Left ventricle myocardium inferior (tissue), 1 donor: ENCODE data around the gene ARSJ. TPM values are rescaled to one million over a fixed set of nuclear protein-coding genes. Genes with fewer than 3 reads are reported as not detected.
"Not testable (repeated sequence)": the region's sequence is repeated elsewhere in the genome, so short reads cannot be mapped to it uniquely, and the experiment has no call there.

Experiments
- DNase-seq: peaks from one replicate; pipeline ENCODE4 v3.0.0-alpha.2; 2020
- H3K27ac ChIP-seq: fragments of 200-600 bp; replicated peaks from 2 replicates; pipeline ENCODE4 v1.8.0; 2021
- H3K27me3 ChIP-seq: fragments of 200-600 bp; 2 replicates; pipeline ENCODE4 v1.8.0; 2021; ENCODE audit warnings: low read depth
- H3K36me3 ChIP-seq: fragments of 200-600 bp; 2 replicates; pipeline ENCODE4 v1.8.0; 2021
- H3K4me1 ChIP-seq: fragments of 200-600 bp; 2 replicates; pipeline ENCODE4 v1.8.0; 2021
- H3K4me3 ChIP-seq: fragments of 200-600 bp; 2 replicates; pipeline ENCODE4 v1.8.0; 2021; ENCODE audit warnings: mild to moderate bottlenecking, moderate library complexity
- H3K9me3 ChIP-seq: fragments of 200-600 bp; replicated peaks from 2 replicates; pipeline ENCODE4 v1.8.0; 2021
- intact Hi-C: fragments of 100-400 bp; cut with micrococcal nuclease; formaldehyde crosslinking; loops from one replicate; pipeline ENCODE4 v1.11.0; 2022
- total RNA-seq: library from RNA; stranded (reverse); fragmentation: NEBNext Ultra II Directional; extraction: Animal tissue kit (Norgen Biotek cat#: 25700); gene quantifications from one replicate; pipeline ENCODE4 v1.2.1, GENCODE V29; 2021
- TF ChIP-seq, protein P1 (sequence below): fragments of 200-600 bp; IDR thresholded peaks from 2 replicates; pipeline ENCODE4 v1.8.0; 2021; ENCODE audit warnings: antibody characterized with exemption, mild to moderate bottlenecking, borderline replicate concordance
- donor health status: DM: no; HTN: yes; CAD: no; lungs with severe emphysema.

The ARSJ gene
- total RNA-seq, 1 donor from 2014 or later, result 1.2 TPM

DNA sequence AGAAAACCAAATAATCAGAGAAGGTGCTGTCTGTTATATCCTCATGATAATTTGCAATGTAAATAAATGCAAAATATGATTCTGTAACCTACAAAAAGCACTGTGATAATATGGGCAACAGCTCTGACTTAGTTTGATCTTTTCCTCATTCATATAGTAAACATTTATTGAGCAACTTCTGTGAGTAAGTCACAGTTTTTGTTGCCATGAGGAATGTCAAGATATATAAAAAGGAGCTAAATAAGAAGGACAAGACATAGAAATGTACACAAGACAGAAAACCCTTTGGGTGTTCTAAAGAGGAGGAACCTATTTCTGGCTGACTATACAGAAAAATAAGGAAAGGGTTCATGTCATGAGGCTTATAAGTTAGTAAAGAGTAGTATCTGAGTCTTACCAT, 44.3 kb downstream of the ARSJ start:
- no peaks in the 10 kb centered on the region for H3K27me3 ChIP-seq
- H3K36me3 ChIP-seq, result no peaks in the 10 kb centered on the region
- H3K4me3 ChIP-seq, result no peak overlapping the region
- peaks cover 5% of the 10 kb centered on the region for H3K9me3 ChIP-seq
- TF ChIP-seq, protein P1, sequence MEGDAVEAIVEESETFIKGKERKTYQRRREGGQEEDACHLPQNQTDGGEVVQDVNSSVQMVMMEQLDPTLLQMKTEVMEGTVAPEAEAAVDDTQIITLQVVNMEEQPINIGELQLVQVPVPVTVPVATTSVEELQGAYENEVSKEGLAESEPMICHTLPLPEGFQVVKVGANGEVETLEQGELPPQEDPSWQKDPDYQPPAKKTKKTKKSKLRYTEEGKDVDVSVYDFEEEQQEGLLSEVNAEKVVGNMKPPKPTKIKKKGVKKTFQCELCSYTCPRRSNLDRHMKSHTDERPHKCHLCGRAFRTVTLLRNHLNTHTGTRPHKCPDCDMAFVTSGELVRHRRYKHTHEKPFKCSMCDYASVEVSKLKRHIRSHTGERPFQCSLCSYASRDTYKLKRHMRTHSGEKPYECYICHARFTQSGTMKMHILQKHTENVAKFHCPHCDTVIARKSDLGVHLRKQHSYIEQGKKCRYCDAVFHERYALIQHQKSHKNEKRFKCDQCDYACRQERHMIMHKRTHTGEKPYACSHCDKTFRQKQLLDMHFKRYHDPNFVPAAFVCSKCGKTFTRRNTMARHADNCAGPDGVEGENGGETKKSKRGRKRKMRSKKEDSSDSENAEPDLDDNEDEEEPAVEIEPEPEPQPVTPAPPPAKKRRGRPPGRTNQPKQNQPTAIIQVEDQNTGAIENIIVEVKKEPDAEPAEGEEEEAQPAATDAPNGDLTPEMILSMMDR, result no peak
- intact Hi-C loops, result no loop called here
- no peak for DNase-seq
- H3K27ac ChIP-seq, result no peak overlapping the region
- no peaks in the 10 kb centered on the region for H3K4me1 ChIP-seq

DNA sequence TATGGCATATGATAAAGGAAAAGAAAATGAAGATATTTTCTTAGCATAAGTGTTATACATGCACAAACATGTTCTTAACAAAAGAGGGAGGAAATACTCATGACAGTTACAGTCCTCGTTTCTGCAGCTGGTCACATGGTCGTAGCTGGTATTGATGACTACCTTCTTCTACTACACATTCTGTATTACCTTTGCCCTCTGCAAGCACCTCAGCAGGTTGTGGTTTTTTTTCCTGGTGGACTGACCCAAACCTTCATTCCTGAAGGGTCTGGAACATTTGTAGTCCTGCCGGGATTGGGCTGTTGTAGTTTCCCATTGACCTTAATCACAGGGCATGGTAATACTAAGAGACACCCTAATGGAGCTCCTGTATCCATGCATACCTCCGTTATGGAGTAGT, 54.7 kb downstream of the ARSJ start:
- H3K36me3 ChIP-seq, H3K4me1 ChIP-seq, H3K27ac ChIP-seq, intact Hi-C loops, H3K27me3 ChIP-seq, DNase-seq, H3K9me3 ChIP-seq, H3K4me3 ChIP-seq: not testable (repeated sequence)

DNA sequence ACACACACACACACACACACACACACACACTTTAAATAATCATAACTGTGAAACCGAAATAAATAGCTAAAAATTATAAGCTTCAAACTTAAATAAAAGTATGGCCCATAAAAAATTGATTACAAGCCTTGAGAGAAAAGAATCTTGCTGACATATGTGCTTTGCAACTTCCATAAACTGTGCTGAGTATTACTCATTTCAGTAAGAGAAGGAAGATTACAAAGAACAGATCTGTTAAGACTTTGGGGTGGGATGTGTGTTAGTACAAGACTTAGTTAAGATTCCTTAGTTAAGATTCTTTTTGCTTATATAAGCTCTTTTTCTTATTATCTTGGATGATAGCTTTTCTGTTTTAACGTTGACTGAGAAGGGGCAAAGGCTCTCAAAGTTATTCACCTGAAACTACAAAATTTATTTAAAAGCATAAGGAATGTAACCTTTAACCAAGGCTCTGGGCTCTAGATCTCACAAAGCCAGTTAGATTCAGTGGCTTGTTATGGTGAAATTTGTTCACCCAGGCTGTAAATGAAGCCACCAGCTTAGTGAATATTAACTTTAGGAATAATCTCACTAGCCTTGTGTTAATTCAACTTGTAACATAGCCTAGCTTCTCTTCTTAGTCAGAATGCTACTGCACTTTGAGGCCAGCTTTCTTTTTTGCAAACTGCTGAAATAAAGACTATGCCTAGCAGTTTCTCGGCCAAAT, 58.2 kb downstream of the ARSJ start:
- H3K4me3 ChIP-seq, result no peak overlapping the region
- no peaks in the 10 kb centered on the region for H3K36me3 ChIP-seq
- no peak for DNase-seq
- H3K9me3 ChIP-seq, result no peaks in the 10 kb centered on the region
- no peaks in the 10 kb centered on the region for H3K27me3 ChIP-seq
- H3K27ac ChIP-seq, result no peak overlapping the region
- no peaks in the 10 kb centered on the region for H3K4me1 ChIP-seq
- TF ChIP-seq, protein P1, result no peak
- intact Hi-C loops, result no loop called here

DNA sequence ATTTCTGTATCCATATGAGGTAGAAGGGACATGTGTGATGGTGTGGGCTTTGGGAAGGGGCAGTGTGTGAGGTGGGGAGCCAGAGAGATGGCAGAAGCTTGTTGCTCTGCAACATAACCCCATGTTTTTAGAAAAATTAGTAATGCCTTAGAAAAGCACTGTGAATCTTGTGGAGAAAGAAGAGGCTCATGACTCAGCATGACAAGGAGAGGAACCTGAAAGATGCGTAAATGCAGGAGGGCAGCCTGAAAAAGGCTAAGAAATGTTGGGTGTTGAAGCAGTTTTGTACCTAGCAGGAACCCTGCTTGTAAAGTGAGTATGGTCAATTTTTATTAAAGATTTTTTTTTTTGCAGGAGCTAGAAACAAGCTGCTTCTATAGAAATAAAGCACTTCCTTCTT, 59.8 kb downstream of the ARSJ start:
- Histone ChIP-seq H3K4me3 (no peak overlapping the region), H3K4me1 (no peaks in the 10 kb centered on the region), H3K27ac (no peak overlapping the region), H3K9me3 (no peaks in the 10 kb centered on the region), H3K27me3 (no peaks in the 10 kb centered on the region), H3K36me3 (no peaks in the 10 kb centered on the region)
- TF ChIP-seq, protein P1, result no peak
- no peak for DNase-seq
- intact Hi-C loops, result no loop called here

DNA sequence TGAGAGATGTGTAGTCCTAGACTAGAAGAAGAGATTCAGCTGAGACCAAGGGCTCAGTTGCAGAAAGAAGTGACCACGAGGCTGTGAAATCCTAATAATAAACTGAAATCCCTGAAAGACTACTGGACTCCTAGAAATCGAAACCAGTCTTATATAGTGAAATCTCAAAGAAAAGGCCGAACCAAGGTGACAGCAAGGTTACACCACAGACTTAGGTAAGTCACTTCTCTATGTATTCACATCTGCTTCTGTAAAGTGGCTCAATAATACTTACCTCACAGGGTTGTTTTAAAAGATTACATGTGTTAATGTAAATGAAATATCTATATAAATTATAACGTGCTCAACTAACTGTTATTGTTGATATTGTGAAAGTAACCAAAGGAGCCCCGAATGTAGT, 60.3 kb downstream of the ARSJ start:
- no peaks in the 10 kb centered on the region for H3K4me1 ChIP-seq
- DNase-seq, result no peak
- H3K4me3 ChIP-seq, result no peak overlapping the region
- H3K27ac ChIP-seq, result no peak overlapping the region
- no peaks in the 10 kb centered on the region for H3K36me3 ChIP-seq
- TF ChIP-seq, protein P1, result no peak
- H3K9me3 ChIP-seq, result no peaks in the 10 kb centered on the region
- no peaks in the 10 kb centered on the region for H3K27me3 ChIP-seq
- intact Hi-C loops, result no loop called here

DNA sequence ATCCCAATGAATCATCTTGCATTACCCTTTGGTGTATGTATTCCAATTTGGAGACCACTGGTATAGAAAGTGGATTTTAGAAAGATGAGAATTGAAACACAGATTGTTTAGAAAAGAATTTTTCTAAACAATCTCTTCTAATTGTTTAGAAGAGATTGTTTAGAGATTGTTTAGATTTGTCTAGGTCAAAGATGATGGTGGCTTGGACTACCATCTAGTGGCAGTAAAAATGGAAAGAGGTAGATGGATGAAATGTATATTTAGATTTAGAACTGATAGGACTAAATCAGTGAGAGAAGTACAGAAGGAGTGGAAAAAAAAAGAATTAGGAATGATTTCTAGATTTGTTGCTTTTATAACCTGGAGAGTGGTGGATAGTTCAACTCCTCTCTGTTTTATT, 70.6 kb downstream of the ARSJ start:
- no peaks in the 10 kb centered on the region for H3K4me1 ChIP-seq
- TF ChIP-seq, protein P1, result peak; percentile 37
- peaks cover 7% of the 10 kb centered on the region for H3K9me3 ChIP-seq
- intact Hi-C loops, result no loop called here
- H3K36me3 ChIP-seq, result no peaks in the 10 kb centered on the region
- no peak overlapping the region for H3K4me3 ChIP-seq
- no peak overlapping the region for H3K27ac ChIP-seq
- DNase-seq, result no peak
- no peaks in the 10 kb centered on the region for H3K27me3 ChIP-seq
